ENCODE measurements around the gene CIB4. TPM values are rescaled to one million over a fixed set of nuclear protein-coding genes. Genes with fewer than 3 reads are reported as not detected.

CIB4 gene
- total RNA-seq, 2 experiments from 2014 or later, result not detected

DNA sequence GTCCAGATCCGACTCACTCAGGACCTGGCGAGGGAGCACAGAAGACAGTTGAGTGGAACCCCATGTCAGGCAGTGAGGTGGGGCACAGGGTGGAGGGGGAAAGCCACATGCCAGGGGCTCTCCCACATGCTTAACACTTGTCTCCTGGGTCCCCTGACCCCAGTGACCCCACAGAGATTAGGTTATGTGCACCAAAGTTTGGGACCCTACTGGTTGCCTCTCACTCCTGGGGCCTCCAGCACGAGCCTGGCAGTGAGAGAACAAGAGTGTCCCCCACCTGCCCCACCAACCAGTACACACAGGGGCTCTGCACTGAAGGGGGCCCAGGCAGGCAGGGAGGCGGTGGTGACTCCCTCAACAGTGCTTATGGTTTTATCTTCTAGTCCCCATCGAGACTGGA is 58.3 kb downstream of the CIB4 start:
- no peak for DNase-seq
- H3K36me3 Mint-ChIP-seq, result no peaks in the 10 kb centered on the region
- no peaks in the 10 kb centered on the region for H3K9me3 Mint-ChIP-seq
- H3K4me3 Mint-ChIP-seq, result no peak overlapping the region
- H3K4me1 Mint-ChIP-seq, result no peaks in the 10 kb centered on the region
- peaks cover 34% of the 10 kb centered on the region for H3K27me3 Mint-ChIP-seq
- no peak overlapping the region for H3K27ac Mint-ChIP-seq

DNA sequence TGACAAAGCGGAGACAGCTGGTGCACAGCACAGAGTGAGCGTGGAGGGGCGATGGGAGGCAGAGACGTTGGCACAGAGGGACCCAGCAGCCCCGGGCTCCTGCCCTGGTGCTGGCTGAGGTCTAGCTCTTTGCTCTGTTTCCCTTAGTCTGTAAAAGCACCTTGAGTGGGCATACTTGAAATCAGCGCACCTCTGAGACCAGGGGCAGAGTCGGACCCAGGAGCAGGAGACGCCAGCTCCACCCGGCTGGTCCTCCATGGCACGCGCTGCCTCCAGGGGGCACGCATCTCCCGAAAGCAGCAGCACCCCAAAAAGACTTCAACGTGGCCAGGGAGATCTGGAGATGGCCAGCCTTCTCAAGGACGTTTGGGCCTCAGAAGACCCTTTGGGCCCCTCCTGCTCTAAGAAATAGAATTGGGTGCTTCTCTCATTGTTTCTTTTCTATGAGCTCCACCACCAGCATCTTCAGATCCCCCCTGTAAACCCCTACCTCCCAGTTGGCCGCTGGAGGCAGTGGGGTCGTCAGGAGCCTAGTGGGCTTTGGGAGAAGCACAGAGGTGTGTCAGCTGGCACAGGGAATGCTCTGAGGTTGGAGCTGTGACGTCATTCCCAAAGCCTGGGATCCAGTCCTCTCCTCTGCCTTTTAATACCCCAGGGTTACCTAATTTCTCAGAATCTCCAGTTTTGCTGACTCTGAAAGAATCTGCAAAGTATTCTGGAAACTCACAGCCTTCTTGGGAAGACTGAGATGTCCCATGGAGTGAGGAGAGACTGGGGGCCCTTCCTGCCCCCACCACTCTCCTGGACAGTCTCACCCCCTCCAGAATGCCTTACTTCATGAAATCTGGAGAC is 58.9 kb downstream of the CIB4 start:
- no peak for DNase-seq
- Mint-ChIP-seq H3K27me3 (peaks cover 38% of the 10 kb centered on the region), H3K4me3 (no peak overlapping the region), H3K27ac (no peak overlapping the region), H3K36me3 (no peaks in the 10 kb centered on the region), H3K9me3 (no peaks in the 10 kb centered on the region), H3K4me1 (peaks cover 4% of the 10 kb centered on the region)

DNA sequence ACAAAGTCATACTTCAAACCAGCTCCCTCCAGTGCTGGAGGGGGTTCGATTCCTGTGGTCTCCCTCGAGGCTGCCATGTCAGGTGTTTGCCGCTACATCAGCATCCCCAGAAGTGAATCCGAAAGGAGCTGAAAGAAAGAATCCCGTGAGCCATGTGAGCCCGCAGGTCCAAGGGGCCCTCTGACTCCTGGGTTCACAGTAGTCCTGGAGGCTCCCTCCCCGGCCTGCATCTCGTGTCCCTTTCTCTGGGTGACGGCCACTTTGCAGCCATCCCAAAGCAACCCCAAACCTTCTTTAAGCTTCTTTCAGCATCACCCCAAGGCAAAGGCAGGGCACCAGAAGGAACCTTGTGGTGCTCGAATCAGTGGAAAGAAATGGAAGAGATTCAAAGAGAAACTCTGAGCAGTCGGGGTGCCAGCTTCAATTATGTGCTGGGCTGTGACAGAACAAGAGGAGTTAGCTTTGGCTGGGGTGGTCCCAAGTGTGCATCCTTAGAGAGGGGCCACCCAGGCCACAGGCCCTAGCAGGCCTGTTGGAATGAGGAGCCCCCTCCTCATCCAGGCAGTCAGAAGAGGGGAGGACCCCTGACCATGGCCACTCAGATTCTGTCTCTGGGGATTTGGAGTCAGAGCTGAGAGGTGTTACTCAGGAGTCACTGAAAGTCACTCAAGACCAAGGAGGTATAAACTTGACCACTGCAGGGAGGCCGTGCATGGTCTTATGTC is 59.7 kb downstream of the CIB4 start:
- no peak for DNase-seq
- H3K4me3 Mint-ChIP-seq, result no peak overlapping the region
- H3K36me3 Mint-ChIP-seq, result no peaks in the 10 kb centered on the region
- H3K9me3 Mint-ChIP-seq, result no peaks in the 10 kb centered on the region
- H3K4me1 Mint-ChIP-seq, result peaks cover 4% of the 10 kb centered on the region
- H3K27ac Mint-ChIP-seq, result no peak overlapping the region
- peaks cover 38% of the 10 kb centered on the region for H3K27me3 Mint-ChIP-seq

DNA sequence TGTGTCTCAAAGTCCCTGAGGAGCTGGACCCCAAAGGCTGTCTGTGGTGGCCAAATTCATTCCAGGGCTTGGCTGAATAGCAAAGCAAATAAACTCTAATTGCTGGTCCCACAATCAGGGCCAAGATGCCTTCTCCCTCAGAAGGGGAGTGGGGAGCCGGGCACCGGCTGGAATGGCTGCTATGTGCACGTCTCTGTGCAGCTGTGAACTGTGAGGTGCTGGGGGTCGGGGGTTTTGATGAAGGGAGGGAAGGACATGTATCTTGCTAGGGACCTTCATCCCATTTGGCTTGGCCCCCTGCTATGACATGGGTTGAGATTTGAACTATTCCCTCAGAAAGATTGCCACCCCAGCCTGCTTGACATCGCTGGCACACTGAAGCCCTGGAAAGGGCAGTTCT is 60.4 kb downstream of the CIB4 start:
- peaks cover 4% of the 10 kb centered on the region for H3K4me1 Mint-ChIP-seq
- H3K4me3 Mint-ChIP-seq, result no peak overlapping the region
- no peak overlapping the region for H3K27ac Mint-ChIP-seq
- no peak for DNase-seq
- H3K27me3 Mint-ChIP-seq, result peaks cover 31% of the 10 kb centered on the region
- H3K36me3 Mint-ChIP-seq, result no peaks in the 10 kb centered on the region
- no peaks in the 10 kb centered on the region for H3K9me3 Mint-ChIP-seq

DNA sequence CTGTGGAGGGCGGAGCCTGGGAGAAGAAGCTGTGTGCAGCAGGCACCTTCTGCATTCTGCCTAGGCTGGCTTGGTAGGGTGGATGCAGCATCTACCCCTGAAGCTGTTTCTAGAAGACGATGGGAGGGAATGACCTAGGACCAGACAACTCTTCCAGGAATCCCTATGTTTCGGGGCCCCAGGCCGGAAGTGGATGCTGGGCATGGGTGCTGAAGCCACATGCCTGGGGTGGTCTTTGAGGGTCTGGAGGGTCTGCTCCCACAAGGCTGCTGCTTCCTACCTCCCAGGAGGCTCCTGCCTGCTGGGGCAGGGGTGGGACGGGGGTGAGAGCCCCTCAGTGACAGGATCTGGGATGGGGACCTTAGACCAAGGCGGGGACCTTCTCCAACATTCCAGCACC is 61.0 kb downstream of the CIB4 start:
- DNase-seq, result no peak
- no peaks in the 10 kb centered on the region for H3K36me3 Mint-ChIP-seq
- H3K27me3 Mint-ChIP-seq, result peaks cover 30% of the 10 kb centered on the region
- peaks cover 4% of the 10 kb centered on the region for H3K4me1 Mint-ChIP-seq
- H3K9me3 Mint-ChIP-seq, result no peaks in the 10 kb centered on the region
- no peak overlapping the region for H3K27ac Mint-ChIP-seq
- no peak overlapping the region for H3K4me3 Mint-ChIP-seq

DNA sequence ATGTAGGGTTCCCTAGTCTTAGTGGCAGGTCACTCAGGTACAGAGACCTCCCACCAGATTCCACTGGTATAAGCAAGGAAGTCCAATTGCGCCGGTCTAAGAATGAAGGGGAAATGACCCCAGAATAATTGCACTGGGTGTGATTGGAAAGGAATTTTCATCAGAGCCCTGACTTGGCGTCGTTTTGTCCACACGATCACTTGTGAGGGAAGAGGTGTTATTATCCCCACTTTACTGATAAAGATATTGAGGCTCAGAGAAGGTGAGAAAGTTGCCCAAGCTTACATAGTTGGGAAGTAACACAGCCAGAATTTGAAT is 61.5 kb downstream of the CIB4 start:
- Mint-ChIP-seq H3K9me3 (no peaks in the 10 kb centered on the region), H3K4me3 (no peak overlapping the region), H3K36me3 (no peaks in the 10 kb centered on the region), H3K27ac (no peak overlapping the region), H3K27me3 (peaks cover 30% of the 10 kb centered on the region), H3K4me1 (peaks cover 4% of the 10 kb centered on the region)
- DNase-seq, result no peak

DNA sequence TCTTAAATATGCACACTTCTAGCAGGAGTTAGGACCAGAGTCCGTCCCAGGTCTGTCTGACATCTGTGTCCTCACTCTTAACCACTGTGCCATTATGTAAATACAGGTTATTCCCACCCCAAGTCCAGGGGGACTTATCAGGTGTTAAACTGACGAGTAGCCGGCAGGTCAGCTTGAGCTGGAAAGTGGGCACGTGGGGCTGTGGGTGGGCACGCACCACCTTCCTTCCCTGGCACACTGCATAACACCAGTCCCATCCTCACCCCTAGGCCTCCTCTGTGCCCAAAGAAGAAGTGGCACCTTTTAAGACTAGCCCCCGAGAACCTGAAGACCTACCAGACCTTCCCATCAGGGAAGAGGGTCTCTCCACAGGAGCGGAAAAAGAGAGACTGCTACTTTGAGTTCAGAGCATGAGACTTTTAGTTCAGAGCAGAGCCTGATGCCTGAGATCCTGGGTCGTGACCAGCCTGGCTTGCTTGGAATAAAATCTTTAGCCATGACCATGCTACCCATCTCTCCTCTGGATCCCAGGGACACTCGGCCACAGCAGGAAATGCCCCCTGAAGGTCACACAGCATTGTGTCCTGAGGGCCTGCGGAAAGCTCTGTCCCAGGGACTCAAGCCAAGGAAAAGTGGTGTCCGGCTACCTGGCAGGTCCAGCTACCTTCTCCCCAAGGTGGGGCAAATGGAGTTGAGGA is 62.0 kb downstream of the CIB4 start:
- no peak overlapping the region for H3K4me3 Mint-ChIP-seq
- H3K27ac Mint-ChIP-seq, result no peak overlapping the region
- H3K27me3 Mint-ChIP-seq, result peaks cover 27% of the 10 kb centered on the region
- H3K9me3 Mint-ChIP-seq, result no peaks in the 10 kb centered on the region
- DNase-seq, result no peak
- H3K4me1 Mint-ChIP-seq, result peaks cover 4% of the 10 kb centered on the region
- no peaks in the 10 kb centered on the region for H3K36me3 Mint-ChIP-seq

DNA sequence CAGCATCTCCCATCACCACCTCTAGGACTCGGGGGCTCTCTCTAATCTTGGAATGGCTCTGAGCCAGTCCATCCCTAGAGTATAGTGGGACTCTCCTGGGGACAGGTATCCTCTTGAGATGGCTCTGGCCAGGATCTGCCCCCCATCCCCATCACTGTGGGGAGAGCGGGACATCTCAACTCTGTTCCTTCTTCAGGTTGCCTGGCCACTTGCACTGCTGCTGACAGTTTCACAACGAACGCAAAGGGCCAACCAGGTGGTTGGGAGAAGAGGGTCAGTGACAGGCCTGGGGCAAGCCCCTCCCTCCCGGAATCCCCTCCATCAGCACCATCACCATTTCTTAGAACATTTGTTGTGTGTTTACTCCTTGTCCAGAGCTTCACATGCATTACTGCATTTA is 62.6 kb downstream of the CIB4 start:
- Mint-ChIP-seq H3K4me1 (peaks cover 4% of the 10 kb centered on the region), H3K27ac (no peak overlapping the region), H3K36me3 (no peaks in the 10 kb centered on the region), H3K27me3 (peaks cover 27% of the 10 kb centered on the region), H3K4me3 (no peak overlapping the region), H3K9me3 (no peaks in the 10 kb centered on the region)
- no peak for DNase-seq

DNA sequence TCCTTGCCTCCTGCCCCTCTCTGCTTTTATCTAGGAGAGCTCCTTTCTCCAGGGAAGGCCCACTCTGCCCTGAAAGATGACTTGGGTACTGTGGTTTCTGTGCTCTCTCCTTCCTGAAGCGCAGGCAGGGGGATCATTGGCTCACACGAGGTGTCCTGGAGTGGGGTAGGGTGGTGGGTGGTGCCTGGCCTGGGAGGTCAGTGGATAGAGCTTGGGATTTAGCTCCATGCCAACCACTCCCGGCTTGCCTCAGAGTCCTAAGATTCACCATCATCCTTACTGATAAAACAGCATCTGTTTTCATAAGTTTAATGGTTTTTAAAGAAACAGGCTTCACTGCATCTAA is 63.1 kb downstream of the CIB4 start:
- H3K4me1 Mint-ChIP-seq, result peaks cover 4% of the 10 kb centered on the region

DNA sequence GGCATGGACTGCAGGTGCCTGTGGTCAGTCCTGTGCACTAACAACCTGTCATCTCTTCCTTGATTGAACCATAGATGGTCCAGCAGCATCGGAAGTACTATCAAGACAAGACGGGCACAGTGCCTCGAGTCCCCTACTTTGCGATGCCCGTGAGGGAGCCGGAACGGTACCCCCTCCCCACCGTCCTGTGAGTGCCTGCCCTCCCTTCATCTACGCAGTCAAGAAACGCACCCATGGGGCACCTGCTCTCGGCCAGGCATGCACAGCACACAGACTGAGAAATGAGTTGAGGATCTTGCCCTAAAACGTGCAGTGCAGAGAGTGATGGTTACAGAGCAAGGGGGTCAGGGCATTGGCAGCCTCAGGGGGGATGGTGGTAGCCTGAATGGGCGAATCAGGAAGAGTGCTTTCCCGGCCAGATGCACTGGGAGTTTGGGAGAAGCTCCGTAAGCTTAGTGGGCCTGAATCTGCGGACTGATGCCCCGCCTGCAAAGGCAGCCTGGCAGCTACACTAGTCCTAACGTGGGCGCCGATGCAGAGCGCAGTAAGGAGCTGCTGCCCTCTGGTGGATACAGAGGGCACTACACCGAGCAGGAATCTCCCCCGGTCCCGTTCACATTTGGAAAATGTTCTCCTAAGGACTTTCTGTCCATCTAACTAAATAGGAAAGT is 63.6 kb downstream of the CIB4 start:
- no peaks in the 10 kb centered on the region for H3K9me3 Mint-ChIP-seq
- H3K27me3 Mint-ChIP-seq, result peaks cover 27% of the 10 kb centered on the region
- no peak overlapping the region for H3K4me3 Mint-ChIP-seq
- no peak overlapping the region for H3K27ac Mint-ChIP-seq
- no peaks in the 10 kb centered on the region for H3K36me3 Mint-ChIP-seq
- H3K4me1 Mint-ChIP-seq, result peaks cover 4% of the 10 kb centered on the region
- peak; percentile 53 for DNase-seq

More for the DNA sequence above, 63.1 kb downstream of the CIB4 start:
- Mint-ChIP-seq H3K27me3 (peaks cover 27% of the 10 kb centered on the region), H3K36me3 (no peaks in the 10 kb centered on the region), H3K27ac (no peak overlapping the region), H3K9me3 (no peaks in the 10 kb centered on the region), H3K4me3 (no peak overlapping the region)
- DNase-seq, result no peak

DNA sequence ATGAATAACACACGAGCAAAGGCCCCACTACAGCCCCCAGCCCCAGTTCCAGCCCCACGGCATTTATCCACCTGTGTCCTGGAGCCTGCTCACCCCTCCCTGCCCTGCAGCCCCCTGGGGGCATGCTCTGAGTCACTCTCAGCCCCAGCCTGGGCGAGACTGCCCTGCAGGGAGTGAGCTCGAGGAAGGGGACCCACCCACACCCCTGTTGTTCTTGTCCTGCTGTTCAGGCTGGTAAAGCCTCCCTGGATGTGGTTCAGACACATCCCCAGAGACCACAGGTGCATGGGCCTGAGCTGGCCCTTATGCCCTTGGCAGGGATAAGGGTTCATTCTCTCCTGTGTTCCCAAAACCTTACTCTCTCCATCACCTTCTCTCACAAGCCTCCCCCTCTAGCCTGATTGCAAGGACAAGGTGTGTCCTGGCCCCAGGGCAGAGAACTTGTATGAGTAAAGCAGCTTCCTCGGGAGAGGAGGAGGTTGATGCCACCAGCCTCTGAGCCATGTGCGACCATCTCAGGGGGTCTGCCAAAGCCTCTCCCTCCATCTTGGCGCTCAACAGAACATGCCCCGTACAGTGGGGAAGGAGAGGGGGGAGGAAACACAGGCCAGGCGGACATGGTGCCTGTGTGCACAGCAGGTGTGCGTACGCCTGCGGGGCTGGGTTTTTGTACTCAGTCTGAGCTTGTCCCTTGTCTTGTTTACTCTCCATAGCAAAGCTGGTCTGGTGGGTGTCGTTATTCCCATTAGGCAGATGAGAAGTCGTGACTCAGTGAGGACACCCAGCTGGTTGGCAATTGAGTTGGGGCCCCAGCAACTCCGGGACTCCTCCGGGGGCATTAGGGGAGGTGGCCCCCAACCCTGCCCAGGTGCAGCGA is 64.4 kb downstream of the CIB4 start:
- no peaks in the 10 kb centered on the region for H3K36me3 Mint-ChIP-seq
- peaks cover 4% of the 10 kb centered on the region for H3K4me1 Mint-ChIP-seq
- DNase-seq, result no peak
- no peak overlapping the region for H3K27ac Mint-ChIP-seq
- H3K9me3 Mint-ChIP-seq, result no peaks in the 10 kb centered on the region
- no peak overlapping the region for H3K4me3 Mint-ChIP-seq
- H3K27me3 Mint-ChIP-seq, result peaks cover 26% of the 10 kb centered on the region

DNA sequence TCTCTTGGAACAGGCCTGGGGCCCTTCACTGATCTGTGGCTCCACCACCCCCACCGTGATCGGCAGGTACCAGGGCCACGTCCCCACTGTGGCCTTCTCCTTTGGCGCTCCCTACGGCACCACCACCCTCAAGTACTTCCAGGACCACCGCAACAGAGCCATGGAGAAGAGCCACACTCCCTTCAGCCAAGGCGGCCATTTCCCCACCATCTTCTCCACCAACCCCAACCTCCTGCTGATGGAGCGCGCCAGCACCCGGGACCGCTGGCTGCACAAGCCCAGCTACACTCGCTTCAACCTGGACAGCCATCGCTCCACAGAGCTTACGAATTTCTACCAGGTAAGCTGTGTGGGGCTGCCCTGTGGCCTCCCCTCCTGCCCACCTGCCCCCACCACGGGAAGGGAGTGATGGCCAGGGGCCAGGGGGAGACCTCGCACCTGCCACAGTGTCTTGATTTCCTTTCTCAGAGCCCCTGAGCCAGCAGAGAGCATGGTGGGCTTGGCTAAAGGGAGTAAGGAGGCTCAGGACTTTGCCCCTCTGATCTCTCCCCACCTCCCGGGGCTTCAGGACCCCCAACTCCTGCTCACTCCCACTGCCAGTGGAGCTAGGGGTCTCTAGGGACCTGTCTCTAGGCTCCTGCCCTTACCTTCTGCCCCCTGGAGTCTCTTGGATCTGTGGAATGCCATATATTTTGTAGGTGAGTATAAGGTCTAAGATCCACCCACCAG is 65.2 kb downstream of the CIB4 start:
- peaks cover 20% of the 10 kb centered on the region for H3K27me3 Mint-ChIP-seq
- H3K4me1 Mint-ChIP-seq, result peaks cover 4% of the 10 kb centered on the region
- no peak overlapping the region for H3K4me3 Mint-ChIP-seq
- no peaks in the 10 kb centered on the region for H3K36me3 Mint-ChIP-seq
- no peaks in the 10 kb centered on the region for H3K9me3 Mint-ChIP-seq
- no peak for DNase-seq
- H3K27ac Mint-ChIP-seq, result no peak overlapping the region

DNA sequence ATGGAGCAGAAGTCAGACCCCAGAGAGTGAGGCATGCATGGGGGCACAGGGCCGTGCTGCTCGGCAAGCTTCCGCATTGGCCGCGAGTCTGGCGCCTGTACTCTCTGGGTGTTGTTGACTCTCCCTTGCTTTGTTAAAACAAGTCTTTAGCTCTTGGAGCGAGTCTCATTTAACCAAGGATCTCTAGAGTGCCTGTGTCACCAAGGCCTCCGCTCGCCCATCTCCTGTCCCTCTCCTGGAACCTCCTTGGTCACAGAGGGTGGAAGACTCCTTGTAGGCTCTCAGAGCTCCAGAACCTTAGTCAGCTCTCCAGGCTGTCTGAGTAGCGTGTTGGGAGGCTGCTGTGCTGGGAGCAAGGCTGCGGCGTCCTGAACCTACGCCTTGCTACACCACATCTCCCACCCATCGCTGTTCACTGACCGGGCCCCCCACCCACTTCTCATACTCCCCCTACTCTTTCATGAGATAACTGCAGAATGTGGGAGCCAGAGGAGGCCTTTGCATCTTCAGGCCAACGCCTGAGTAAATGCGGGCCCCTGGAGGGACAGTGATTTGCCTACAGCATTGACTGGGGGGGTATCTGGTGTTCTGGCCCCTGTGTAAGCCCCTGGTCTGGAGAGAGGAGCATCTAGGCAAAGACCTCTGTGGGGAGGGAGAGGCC is 66.1 kb downstream of the CIB4 start:
- Mint-ChIP-seq H3K4me1 (peaks cover 4% of the 10 kb centered on the region), H3K27me3 (peaks cover 19% of the 10 kb centered on the region), H3K4me3 (no peak overlapping the region), H3K9me3 (no peaks in the 10 kb centered on the region), H3K27ac (no peak overlapping the region), H3K36me3 (no peaks in the 10 kb centered on the region)
- no peak for DNase-seq
